Psoas muscle (tissue), 8 donors: Measurements from ENCODE around the gene NOLC1. TPM values are rescaled to one million over a fixed set of nuclear protein-coding genes. Genes with fewer than 3 reads are reported as not detected.
"Not testable (repeated sequence)": the region's sequence is repeated elsewhere in the genome, so short reads cannot be mapped to it uniquely, and the experiment has no call there.

Source experiments
- ATAC-seq, 4 donors: fragments of 200-7000 bp; cut with Tn5 transposase; one replicate each; pipeline ENCODE4 v1.9.1; 2020; ENCODE audit warnings: moderate library complexity in 3 of 4, mild to moderate bottlenecking in 2 of 4
- DNase-seq, 2 donors: peaks; one replicate each; pipeline ENCODE4 v3.0.0-alpha.2; 2020
- H3K27ac ChIP-seq: fragments of 200-600 bp; one replicate; pipeline ENCODE4 v1.8.0; 2022
- H3K27me3 ChIP-seq, 3 donors: fragments of 200-600 bp in 1 of 3; one replicate each; pipeline versions ENCODE4 v1.6.1 to v1.8.0; 2013 to 2022; ENCODE audit warnings: low read length in 2 of 3, mild to moderate bottlenecking in 2 of 3, moderate library complexity in 1 of 3; ENCODE audit not compliant: insufficient read depth in 3 of 3
- H3K36me3 ChIP-seq, 2 donors: fragments of 200-600 bp in 1 of 2; one replicate each; pipeline versions ENCODE4 v1.6.1 to v1.8.0; 2013 to 2022; ENCODE audit warnings: low read depth in 1 of 2, mild to moderate bottlenecking in 1 of 2, moderate library complexity in 1 of 2; ENCODE audit not compliant: insufficient read depth in 1 of 2
- H3K4me1 ChIP-seq: fragments of 200-600 bp; one replicate; pipeline ENCODE4 v1.8.0; 2022
- H3K4me3 ChIP-seq: fragments of 200-600 bp; one replicate; pipeline ENCODE4 v1.8.0; 2022; ENCODE audit warnings: mild to moderate bottlenecking
- H3K9me3 ChIP-seq: fragments of 200-600 bp; one replicate; pipeline ENCODE4 v1.8.0; 2022
- CTCF ChIP-seq: fragments of 200-600 bp; IDR thresholded peaks from one replicate; pipeline ENCODE4 v1.8.0; 2022; ENCODE audit warnings: antibody characterized with exemption
- WGBS, 3 donors: extraction: QIAGEN DNeasy Blood & Tissue Kit; methylation state at CpG; one replicate each; pipeline versions ENCODE4 v1.1.6 to v1.1.7; 2013; 5-methylcytosine and 5-hydroxymethylcytosine counted together
- intact Hi-C, 2 donors: fragments of 100-400 bp; cut with DNase I; formaldehyde crosslinking; loops; one replicate each; pipeline versions ENCODE4 v1.11.0 to v1.14.2; 2022
- polyA plus RNA-seq, 3 donors: library from polyadenylated mRNA; stranded (reverse); fragments of 200-250 nt; gene quantifications; one replicate each; pipeline ENCODE4 v1.2.3, GENCODE V29; 2013
- total RNA-seq, 4 donors: library from RNA; stranded (reverse); fragmentation: NEBNext Ultra II Directional in 2 of 4; extraction: Animal tissue kit (Norgen Biotek cat#: 25700) in 2 of 4; gene quantifications; one replicate each; pipeline versions ENCODE4 v1.2.1 to v1.2.4, GENCODE V29; 2021 to 2023
- donor health status: healthy with polysubstance abuse.
- donor health status: DM: no; HTN: no; CAD: no; lungs with moderate emphysema.
- donor health status: Bipolar disorder and iron deficiency.
- donor health status: healthy.
- donor health status: DM: yes; HTN: yes; CAD: no.
- donor health status: DM: no; HTN: no; CAD: no.
- donor health status: DM: no; HTN: no; CAD: no.
- donor health status: DM: yes; HTN: yes; CAD: no.

The NOLC1 gene
- total and polyA plus RNA-seq, 7 donors = 25.8 to 86.1 (median 57.6) TPM

DNA sequence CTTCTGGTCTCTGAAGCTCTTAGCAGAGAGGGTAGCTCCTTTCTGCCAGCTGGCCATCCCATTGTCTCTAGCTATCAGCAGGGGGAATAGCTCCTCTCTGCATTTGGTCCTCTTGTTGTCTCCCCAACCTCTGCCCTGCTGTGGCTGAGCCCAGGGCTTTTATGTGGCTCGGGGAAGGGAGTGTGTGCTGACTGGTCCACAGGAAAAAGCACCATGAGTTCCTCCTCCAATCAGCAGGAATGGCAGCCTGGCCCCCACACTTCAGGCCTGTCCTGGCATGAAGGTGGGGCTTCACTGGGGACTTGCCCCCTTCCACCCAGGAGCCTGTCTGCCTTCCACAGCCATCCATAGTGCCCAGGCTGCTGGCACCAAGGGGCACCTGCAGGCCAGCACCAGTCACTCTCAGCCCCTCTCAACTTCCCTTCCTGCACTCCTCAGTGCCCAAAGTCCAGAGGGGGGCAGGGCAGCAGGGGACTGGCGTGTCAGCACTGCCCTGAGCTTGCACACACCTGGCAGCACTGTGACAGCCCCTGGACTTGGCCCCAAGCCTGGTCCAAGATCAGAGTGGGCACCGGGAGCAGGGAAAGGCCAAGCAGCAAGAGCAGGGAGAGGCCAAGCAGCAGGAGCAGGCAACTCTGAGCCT, 36.2 kb downstream of the NOLC1 start:
- no peak for TF ChIP-seq CTCF
- Histone ChIP-seq H3K9me3 (no peaks in the 10 kb centered on the region), H3K4me3 (no peak overlapping the region), H3K4me1 (no peaks in the 10 kb centered on the region), H3K27me3 (no peaks in the 10 kb centered on the region), H3K36me3 (no peaks in the 10 kb centered on the region), H3K27ac (no peak overlapping the region)
- DNase-seq (no peak), ATAC-seq (no peak)
- intact Hi-C loops = no loop called here
- 39 to 65% (median 51%) methylated on average over 2 to 3 of the region's 3 CpGs for WGBS, 3 donors

DNA sequence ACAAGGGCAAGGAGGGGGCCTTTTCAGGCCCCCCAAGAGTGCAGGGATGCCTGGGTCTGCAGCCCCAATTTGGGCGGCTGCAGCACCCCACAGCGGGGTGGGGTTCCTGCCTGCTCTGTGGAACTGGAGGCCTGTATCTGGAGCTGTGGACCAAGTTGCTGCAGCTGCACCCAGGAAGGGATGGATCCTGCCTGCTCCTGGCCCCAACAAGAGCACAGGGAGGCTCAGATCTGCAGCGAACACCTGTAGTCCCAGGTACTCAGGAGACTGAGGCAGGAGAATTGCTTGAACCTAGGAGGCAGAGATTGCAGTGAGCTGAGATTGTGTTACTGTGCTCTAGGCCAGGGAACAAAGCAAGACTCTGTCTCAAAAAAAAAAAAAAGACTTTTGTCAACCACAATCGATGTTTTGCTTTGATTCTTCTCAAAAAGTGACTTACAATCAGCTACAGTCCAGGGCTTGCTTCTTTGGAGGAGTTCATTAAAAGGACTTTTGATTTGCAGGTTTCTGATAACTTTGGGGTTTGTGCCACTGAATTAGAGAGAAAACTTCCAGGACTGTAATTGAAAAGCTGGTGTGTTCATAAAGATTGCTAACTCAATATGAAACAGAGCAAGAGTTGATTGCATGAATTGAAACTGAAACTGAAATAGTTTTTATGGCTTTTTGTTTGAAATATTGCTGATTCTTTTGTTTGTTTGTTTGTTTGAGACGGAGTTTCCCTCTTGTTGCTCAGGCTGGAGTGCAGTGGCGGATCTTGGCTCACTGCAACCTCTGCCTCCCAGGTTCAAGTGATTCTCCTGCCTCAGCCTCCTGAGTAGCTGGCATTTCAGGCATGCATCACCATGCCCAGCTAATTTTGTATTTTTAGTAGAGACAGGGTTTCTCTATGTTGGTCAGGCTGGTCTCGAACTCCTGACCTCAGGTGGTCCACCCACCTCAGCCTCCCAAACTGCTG, 37.0 kb downstream of the NOLC1 start:
- H3K4me1 ChIP-seq, H3K27me3 ChIP-seq, ATAC-seq, H3K4me3 ChIP-seq, H3K36me3 ChIP-seq, H3K9me3 ChIP-seq, H3K27ac ChIP-seq, intact Hi-C loops, DNase-seq: not testable (repeated sequence)
- 80 to 82% (median 80%) methylated on average over 7 of the region's 7 CpGs for WGBS, 3 donors

DNA sequence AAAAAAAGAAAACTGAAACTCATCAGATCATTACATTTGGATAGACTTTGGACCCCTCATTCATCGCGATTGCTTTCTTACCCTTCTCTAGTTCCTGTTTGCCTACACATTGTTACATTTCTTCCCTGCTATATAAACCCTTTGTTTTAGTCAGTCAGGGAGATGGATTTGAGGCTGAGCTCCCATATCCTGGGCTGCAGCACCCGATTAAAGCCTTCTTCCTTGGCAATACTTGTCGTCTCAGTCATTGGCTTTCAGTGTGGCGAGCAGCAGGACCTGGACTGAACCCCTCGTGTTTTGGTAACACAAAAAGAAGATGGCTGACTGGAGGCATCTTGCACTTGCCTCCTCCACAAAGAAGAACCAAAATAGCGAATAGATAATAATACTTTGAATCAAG, 39.8 kb downstream of the NOLC1 start:
- Histone ChIP-seq H3K27me3 (no peaks in the 10 kb centered on the region), H3K36me3 (no peaks in the 10 kb centered on the region), H3K9me3 (no peaks in the 10 kb centered on the region), H3K27ac (no peak overlapping the region), H3K4me1 (no peaks in the 10 kb centered on the region), H3K4me3 (no peak overlapping the region)
- 77 to 81% (median 80%) methylated on average over 7 of the region's 7 CpGs for WGBS, 3 donors
- ATAC-seq (no peak), DNase-seq (no peak)
- intact Hi-C loops = no loop called here
- no peak for TF ChIP-seq CTCF

GRCh38 chr10:102195296-102195870, 43.2 kb downstream of the NOLC1 start:
- no peak for DNase-seq
- no peak for ATAC-seq
- Histone ChIP-seq H3K36me3 (no peaks in the 10 kb centered on the region), H3K27me3 (no peaks in the 10 kb centered on the region), H3K27ac (no peak overlapping the region), H3K4me1 (no peaks in the 10 kb centered on the region), H3K4me3 (no peak overlapping the region), H3K9me3 (no peaks in the 10 kb centered on the region)
- no peak for TF ChIP-seq CTCF
- WGBS, 3 donors = 75 to 81% (median 81%) methylated on average over 6 of the region's 6 CpGs
- intact Hi-C loops = no loop called here

DNA sequence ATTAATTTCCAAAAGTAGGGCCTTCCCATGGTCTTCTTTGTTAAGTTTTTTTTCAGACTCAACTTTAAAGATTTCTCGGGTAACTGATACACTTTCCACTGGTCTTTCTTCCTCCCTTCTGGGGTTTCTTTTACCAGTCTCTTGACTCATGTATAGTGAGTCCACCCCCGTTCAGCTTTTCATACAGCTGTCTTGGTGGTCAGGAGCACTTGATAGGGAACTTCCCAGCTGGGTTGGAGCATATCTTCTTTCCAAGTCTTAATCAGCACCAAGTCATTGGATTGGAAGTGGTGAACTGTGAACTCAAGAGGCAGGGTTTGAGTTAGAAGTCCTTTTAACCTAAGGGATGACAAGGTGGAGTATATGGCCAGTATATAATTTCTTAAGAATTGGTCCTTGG, 44.7 kb downstream of the NOLC1 start:
- ATAC-seq (no peak), DNase-seq (no peak)
- no peak for TF ChIP-seq CTCF
- no peak overlapping the region for H3K4me3 ChIP-seq
- H3K27ac ChIP-seq = no peak overlapping the region
- no peaks in the 10 kb centered on the region for H3K4me1 ChIP-seq
- WGBS, 3 donors = 69 to 74% (median 73%) methylated on average over 2 of the region's 2 CpGs
- no peaks in the 10 kb centered on the region for H3K27me3 ChIP-seq
- intact Hi-C loops = no loop called here
- H3K36me3 ChIP-seq = no peaks in the 10 kb centered on the region
- no peaks in the 10 kb centered on the region for H3K9me3 ChIP-seq
